HG03442 (cell line): Measurements from ENCODE around the gene C9.
"Not testable (repeated sequence)": the region's sequence is repeated elsewhere in the genome, so short reads cannot be mapped to it uniquely, and the experiment has no call there.

Experiments used
- ATAC-seq: cut with Tn5 transposase; IDR thresholded peaks from one replicate; pipeline ENCODE4 v1.9.1; 2021; ENCODE audit warnings: mild to moderate bottlenecking, moderate library complexity; ENCODE audit not compliant: unreplicated experiment

C9 gene

GRCh38 chr5:39334296-39334695 is 30.0 kb downstream of the C9 start:
- not testable (repeated sequence) for ATAC-seq

GRCh38 chr5:39333104-39333503 is 31.2 kb downstream of the C9 start:
- no peak for ATAC-seq

GRCh38 chr5:39331861-39332381 is 32.4 kb downstream of the C9 start:
- no peak for ATAC-seq

- no peak for ATAC-seq
These were observed 35.6 kb downstream of the C9 start for GRCh38 chr5:39328731-39329130.

- ATAC-seq: no peak
These were observed 40.8 kb downstream of the C9 start for GRCh38 chr5:39323542-39323941.

- no peak for ATAC-seq
These were observed 44.9 kb downstream of the C9 start for GRCh38 chr5:39319395-39319794.

GRCh38 chr5:39316464-39316863 is 47.8 kb downstream of the C9 start:
- ATAC-seq: not testable (repeated sequence)

- ATAC-seq: no peak
These were observed 48.3 kb downstream of the C9 start for GRCh38 chr5:39315995-39316394.

- ATAC-seq: no peak
These were observed 49.7 kb downstream of the C9 start for GRCh38 chr5:39314591-39314990.

GRCh38 chr5:39309534-39309933 is 54.8 kb downstream of the C9 start:
- no peak for ATAC-seq

GRCh38 chr5:39302472-39302871 is 61.8 kb downstream of the C9 start:
- ATAC-seq: no peak

GRCh38 chr5:39301406-39301805 is 62.9 kb downstream of the C9 start:
- ATAC-seq: no peak

GRCh38 chr5:39299962-39300361 is 64.3 kb downstream of the C9 start:
- no peak for ATAC-seq

GRCh38 chr5:39294736-39295135 is 69.6 kb downstream of the C9 start:
- ATAC-seq: no peak

- ATAC-seq: no peak
These were observed 79.7 kb downstream of the C9 start for GRCh38 chr5:39284552-39284951.

- peak; percentile 89 for ATAC-seq
These were observed 81.0 kb downstream of the C9 start for GRCh38 chr5:39283231-39283818.

- ATAC-seq: no peak
These were observed 81.7 kb downstream of the C9 start for GRCh38 chr5:39282561-39282960.

- not testable (repeated sequence) for ATAC-seq
These were observed 88.4 kb downstream of the C9 start for GRCh38 chr5:39275865-39276264.

GRCh38 chr5:39274398-39275085 is 89.8 kb downstream of the C9 start:
- peak; percentile 77 for ATAC-seq

- ATAC-seq: no peak
These were observed 90.9 kb downstream of the C9 start for GRCh38 chr5:39273314-39273954.

- ATAC-seq: not testable (repeated sequence)
These were observed 91.4 kb downstream of the C9 start for GRCh38 chr5:39272869-39273231.

- ATAC-seq: peak; percentile 93
These were observed 94.0 kb downstream of the C9 start for GRCh38 chr5:39270225-39270848.
